HFFc6 (cell line): Measurements from ENCODE around the gene XPA. TPM values are rescaled to one million over a fixed set of nuclear protein-coding genes. Genes with fewer than 3 reads are reported as not detected.

ENCODE experiments used
- DNase-seq: peaks from one replicate; pipeline ENCODE4 v3.0.0-alpha.2; 2018
- H3K27ac Mint-ChIP-seq: 2 replicates; pipeline ENCODE4 v1.8.0; 2020; ENCODE audit warnings: mild to moderate bottlenecking, mixed read lengths
- H3K27me3 Mint-ChIP-seq: 2 replicates; pipeline ENCODE4 v1.8.0; 2021; ENCODE audit warnings: mild to moderate bottlenecking, moderate library complexity, mixed read lengths; ENCODE audit not compliant: insufficient read depth
- H3K36me3 Mint-ChIP-seq: 2 replicates; pipeline ENCODE4 v1.8.0; 2021; ENCODE audit warnings: low read depth, mixed read lengths
- H3K4me1 Mint-ChIP-seq: 2 replicates; pipeline ENCODE4 v1.8.0; 2020; ENCODE audit warnings: low read depth, mixed read lengths
- H3K4me3 Mint-ChIP-seq: 2 replicates; pipeline ENCODE4 v1.8.0; 2020; ENCODE audit warnings: mild to moderate bottlenecking, moderate library complexity, mixed read lengths
- H3K9me3 Mint-ChIP-seq: 2 replicates; pipeline ENCODE4 v1.8.0; 2020; ENCODE audit warnings: mild to moderate bottlenecking, mixed read lengths
- total RNA-seq, 6 experiments: library from RNA; stranded (reverse); fragmentation: NEBNext Ultra II Directional; extraction: Animal tissue kit (Norgen Biotek cat#: 25700); gene quantifications; 2 replicates in 1 of 6; 3 replicates in 5 of 6; pipeline ENCODE4 v1.2.3, GENCODE V29; 2021
- TF ChIP-seq, protein P1 (sequence below): fragments of 200-600 bp; sonication (generic); IDR thresholded peaks from 2 replicates; pipeline ENCODE4 v1.5.0; 2021; ENCODE audit warnings: antibody characterized with exemption, mild to moderate bottlenecking

XPA gene
- total RNA-seq, 6 experiments from 2014 or later = 6.5 to 10.7 (median 9.6) TPM

- Mint-ChIP-seq H3K36me3 (peaks cover 12% of the 10 kb centered on the region; the same call in 1 of the 2 replicates), H3K4me1 (peaks cover 56% of the 10 kb centered on the region), H3K4me3 (peak overlapping the region; percentile 96), H3K27me3 (peaks cover 5% of the 10 kb centered on the region), H3K9me3 (no peaks in the 10 kb centered on the region), H3K27ac (no peak overlapping the region; the same call in 1 of the 2 replicates)
- TF ChIP-seq, protein P1, sequence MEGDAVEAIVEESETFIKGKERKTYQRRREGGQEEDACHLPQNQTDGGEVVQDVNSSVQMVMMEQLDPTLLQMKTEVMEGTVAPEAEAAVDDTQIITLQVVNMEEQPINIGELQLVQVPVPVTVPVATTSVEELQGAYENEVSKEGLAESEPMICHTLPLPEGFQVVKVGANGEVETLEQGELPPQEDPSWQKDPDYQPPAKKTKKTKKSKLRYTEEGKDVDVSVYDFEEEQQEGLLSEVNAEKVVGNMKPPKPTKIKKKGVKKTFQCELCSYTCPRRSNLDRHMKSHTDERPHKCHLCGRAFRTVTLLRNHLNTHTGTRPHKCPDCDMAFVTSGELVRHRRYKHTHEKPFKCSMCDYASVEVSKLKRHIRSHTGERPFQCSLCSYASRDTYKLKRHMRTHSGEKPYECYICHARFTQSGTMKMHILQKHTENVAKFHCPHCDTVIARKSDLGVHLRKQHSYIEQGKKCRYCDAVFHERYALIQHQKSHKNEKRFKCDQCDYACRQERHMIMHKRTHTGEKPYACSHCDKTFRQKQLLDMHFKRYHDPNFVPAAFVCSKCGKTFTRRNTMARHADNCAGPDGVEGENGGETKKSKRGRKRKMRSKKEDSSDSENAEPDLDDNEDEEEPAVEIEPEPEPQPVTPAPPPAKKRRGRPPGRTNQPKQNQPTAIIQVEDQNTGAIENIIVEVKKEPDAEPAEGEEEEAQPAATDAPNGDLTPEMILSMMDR = no peak
- no peak for DNase-seq
Observed at GRCh38 chr9:97695390-97695789, 1.8 kb downstream of the XPA start.

GRCh38 chr9:97694769-97695168 is 2.4 kb downstream of the XPA start:
- Mint-ChIP-seq H3K4me3 (peak overlapping the region; percentile 44; the same call in 1 of the 2 replicates), H3K36me3 (peaks cover 18% of the 10 kb centered on the region; the same call in 1 of the 2 replicates), H3K27ac (no peak overlapping the region), H3K4me1 (peaks cover 61% of the 10 kb centered on the region), H3K27me3 (peaks cover 5% of the 10 kb centered on the region), H3K9me3 (no peaks in the 10 kb centered on the region)
- TF ChIP-seq, protein P1 = no peak
- DNase-seq = no peak

DNA sequence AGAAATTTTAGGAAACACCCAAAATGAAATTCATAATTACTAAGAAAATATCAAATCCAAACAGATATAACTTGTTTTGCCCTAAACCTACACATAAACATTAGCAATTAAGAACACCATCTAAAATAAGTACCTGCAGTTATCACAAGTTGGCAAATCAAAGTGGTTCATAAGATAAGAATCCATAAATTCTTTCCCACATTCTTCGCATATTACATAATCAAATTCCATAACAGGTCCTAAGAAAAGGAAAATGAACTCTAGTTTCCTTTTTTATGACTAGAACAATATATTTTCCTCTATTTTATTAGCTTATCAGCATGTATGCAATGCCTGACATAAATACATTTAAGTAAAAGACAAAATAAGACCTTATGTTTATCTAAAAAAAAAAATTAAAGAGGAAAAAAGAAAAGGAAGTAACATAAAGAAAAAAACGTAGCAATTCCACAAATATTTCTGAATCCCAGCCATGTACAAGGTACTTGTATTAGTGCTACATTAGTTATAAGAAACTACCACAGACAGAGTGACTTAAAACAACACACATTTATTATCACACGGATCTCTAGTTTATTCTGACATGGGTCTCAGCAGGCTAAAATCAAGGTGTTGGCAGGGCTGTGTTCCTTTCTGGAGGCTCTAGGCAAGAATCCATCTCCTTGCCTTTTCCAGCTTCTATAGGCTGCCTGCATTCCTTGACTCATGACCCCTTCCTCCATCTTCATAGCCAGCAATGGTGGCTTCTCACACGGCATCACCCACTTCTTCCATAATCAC is 7.5 kb downstream of the XPA start:
- no peak for DNase-seq
- TF ChIP-seq, protein P1 = no peak
- H3K36me3 Mint-ChIP-seq = peaks cover 30% of the 10 kb centered on the region
- no peak overlapping the region for H3K27ac Mint-ChIP-seq
- no peaks in the 10 kb centered on the region for H3K9me3 Mint-ChIP-seq
- H3K4me1 Mint-ChIP-seq = peaks cover 36% of the 10 kb centered on the region
- no peaks in the 10 kb centered on the region for H3K27me3 Mint-ChIP-seq
- H3K4me3 Mint-ChIP-seq = no peak overlapping the region

DNA sequence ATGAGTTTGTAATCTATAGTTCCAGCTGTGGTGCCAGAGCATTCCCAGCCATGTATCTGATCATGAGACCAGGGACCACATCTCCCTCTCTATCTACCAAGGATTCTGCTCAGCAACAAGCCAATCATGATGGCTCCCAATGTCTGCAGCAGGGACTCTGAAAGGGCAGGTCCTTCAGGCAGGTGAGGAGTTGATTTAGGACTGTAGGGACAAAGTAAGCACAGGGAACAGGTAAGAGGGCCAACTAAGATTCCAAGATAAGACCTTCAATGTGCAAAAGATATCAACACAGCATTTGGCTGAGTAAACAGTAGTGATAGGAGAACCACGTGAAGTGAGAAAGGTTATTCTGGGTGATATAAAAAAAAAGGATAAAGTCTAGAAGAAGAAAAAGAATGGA is 8.5 kb downstream of the XPA start:
- TF ChIP-seq, protein P1 = no peak
- Mint-ChIP-seq H3K9me3 (no peaks in the 10 kb centered on the region), H3K4me1 (peaks cover 26% of the 10 kb centered on the region), H3K27ac (no peak overlapping the region), H3K36me3 (peaks cover 31% of the 10 kb centered on the region), H3K27me3 (no peaks in the 10 kb centered on the region), H3K4me3 (no peak overlapping the region)
- no peak for DNase-seq

DNA sequence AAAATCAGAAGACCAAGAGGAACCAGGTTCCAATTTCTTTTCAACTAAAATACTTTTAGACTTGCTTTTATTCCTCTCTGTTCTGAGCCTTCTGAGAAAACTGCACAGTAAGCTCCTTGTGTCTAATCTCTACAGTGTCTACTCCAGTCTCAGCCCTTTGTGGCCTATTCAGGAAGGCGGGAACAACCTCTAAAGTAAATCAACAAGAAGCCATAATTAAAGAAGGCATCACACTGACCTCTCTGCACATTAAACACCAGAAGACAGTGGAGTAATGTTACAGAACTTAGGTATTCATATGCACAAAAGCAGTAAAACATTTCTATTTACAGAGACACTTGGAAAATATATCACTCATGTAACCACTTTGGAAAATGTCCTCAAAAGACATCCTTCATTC is 14.9 kb downstream of the XPA start:
- Mint-ChIP-seq H3K9me3 (no peaks in the 10 kb centered on the region), H3K4me3 (no peak overlapping the region), H3K36me3 (peaks cover 33% of the 10 kb centered on the region), H3K4me1 (no peaks in the 10 kb centered on the region), H3K27ac (peak overlapping the region; percentile 17; the same call in 1 of the 2 replicates), H3K27me3 (no peaks in the 10 kb centered on the region)
- TF ChIP-seq, protein P1 = no peak
- DNase-seq = no peak
